HEK293T (cell line): ENCODE results near the gene EVI2A.

Experiments
- FOXK2 ChIP-seq: fragments of 450-650 bp; IDR thresholded peaks from 2 replicates; pipeline ENCODE4 v1.6.1; 2016; ENCODE audit warnings: mild to moderate bottlenecking
- FOXM1 ChIP-seq: fragments of 450-650 bp; IDR thresholded peaks from 2 replicates; pipeline ENCODE4 v1.6.1; 2017; ENCODE audit warnings: mild to moderate bottlenecking, borderline replicate concordance
- LEF1 ChIP-seq: fragments of 450-650 bp; IDR thresholded peaks from 2 replicates; pipeline ENCODE4 v1.6.1; 2017; ENCODE audit warnings: mild to moderate bottlenecking, borderline replicate concordance
- SP1 ChIP-seq: fragments of 450-650 bp; IDR thresholded peaks from 2 replicates; pipeline ENCODE4 v1.6.1; 2017
- SUZ12 ChIP-seq: fragments of 450-650 bp; IDR thresholded peaks from 2 replicates; pipeline ENCODE4 v1.6.1; 2016; ENCODE audit warnings: mild to moderate bottlenecking

DNA sequence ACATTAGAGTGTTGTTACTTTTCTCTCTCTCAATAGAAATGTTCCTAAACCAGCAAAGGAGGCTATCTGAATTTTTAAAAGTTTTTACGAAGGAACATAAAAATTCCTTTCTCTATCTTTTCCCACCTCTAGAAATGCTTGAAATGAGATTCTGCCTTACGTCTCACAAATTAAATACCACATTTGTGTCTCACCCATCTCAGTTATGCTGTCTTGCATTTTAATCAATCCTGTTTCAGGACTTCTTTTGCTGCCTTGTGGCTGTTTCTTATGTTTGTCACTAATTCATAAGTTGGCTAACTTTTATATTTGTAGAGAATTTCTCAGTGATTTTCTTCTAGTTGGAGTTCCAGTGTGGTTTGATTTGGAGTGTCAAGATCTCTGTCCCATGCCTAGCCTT lies 27.8 kb downstream of the EVI2A start:
- no peak for TF ChIP-seq SUZ12
- no peak for TF ChIP-seq FOXK2
- no peak for TF ChIP-seq SP1
- TF ChIP-seq LEF1 = no peak
- TF ChIP-seq FOXM1 = no peak
